NB4 (cell line): ENCODE measurements around the gene TUBGCP3.

Source experiments
- POLR2A ChIP-seq: IDR thresholded peaks from 2 replicates; pipeline ENCODE4 v1.6.1; 2011; ENCODE audit warnings: mild to moderate bottlenecking; ENCODE audit not compliant: insufficient read length; ENCODE audit errors: extremely low read depth
- TF ChIP-seq, protein P1 (sequence below): IDR thresholded peaks from one replicate; pipeline ENCODE4 v1.5.1; 2012; ENCODE audit warnings: low read depth, low read length
- TF ChIP-seq, protein P2 (sequence below): IDR thresholded peaks from 2 replicates; pipeline ENCODE4 v1.6.1; 2011; ENCODE audit warnings: low read depth, low read length

DNA sequence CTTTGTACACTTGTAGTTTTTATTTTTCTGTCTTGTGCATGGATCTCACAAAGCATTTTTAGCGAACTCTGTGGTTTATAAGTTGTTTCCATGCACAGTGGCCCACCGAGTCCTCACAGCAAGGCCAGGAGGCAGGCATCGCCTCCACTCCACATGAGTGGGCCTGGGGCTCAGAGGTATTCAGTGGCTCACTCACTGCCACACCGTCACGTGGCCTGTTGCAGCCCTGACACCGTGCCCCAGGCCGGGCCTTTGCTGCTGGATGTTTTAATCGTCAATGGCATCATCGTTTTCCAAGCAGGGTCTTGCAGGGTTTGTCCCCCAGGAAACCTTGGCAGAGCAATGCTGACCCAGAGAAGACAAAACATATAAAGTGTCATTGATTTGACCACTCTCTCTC is 152.0 kb downstream of the TUBGCP3 start:
- TF ChIP-seq, protein P1, sequence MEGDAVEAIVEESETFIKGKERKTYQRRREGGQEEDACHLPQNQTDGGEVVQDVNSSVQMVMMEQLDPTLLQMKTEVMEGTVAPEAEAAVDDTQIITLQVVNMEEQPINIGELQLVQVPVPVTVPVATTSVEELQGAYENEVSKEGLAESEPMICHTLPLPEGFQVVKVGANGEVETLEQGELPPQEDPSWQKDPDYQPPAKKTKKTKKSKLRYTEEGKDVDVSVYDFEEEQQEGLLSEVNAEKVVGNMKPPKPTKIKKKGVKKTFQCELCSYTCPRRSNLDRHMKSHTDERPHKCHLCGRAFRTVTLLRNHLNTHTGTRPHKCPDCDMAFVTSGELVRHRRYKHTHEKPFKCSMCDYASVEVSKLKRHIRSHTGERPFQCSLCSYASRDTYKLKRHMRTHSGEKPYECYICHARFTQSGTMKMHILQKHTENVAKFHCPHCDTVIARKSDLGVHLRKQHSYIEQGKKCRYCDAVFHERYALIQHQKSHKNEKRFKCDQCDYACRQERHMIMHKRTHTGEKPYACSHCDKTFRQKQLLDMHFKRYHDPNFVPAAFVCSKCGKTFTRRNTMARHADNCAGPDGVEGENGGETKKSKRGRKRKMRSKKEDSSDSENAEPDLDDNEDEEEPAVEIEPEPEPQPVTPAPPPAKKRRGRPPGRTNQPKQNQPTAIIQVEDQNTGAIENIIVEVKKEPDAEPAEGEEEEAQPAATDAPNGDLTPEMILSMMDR, result no peak
- no peak for TF ChIP-seq POLR2A
- TF ChIP-seq, protein P2, sequence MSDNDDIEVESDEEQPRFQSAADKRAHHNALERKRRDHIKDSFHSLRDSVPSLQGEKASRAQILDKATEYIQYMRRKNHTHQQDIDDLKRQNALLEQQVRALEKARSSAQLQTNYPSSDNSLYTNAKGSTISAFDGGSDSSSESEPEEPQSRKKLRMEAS, result no peak
